HG03575 (cell line): ENCODE data around the gene VSTM4.

Experiments used
- ATAC-seq: cut with Tn5 transposase; IDR thresholded peaks from one replicate; pipeline ENCODE4 v1.9.1; 2021; ENCODE audit not compliant: unreplicated experiment, insufficient number of reproducible peaks, low FRiP score; ENCODE audit errors: extremely low read depth

The VSTM4 gene

GRCh38 chr10:49104323-49104722 is 11.0 kb downstream of the VSTM4 start:
- ATAC-seq = no peak

- no peak for ATAC-seq
Measured at GRCh38 chr10:49103761-49104160, 11.6 kb downstream of the VSTM4 start.

GRCh38 chr10:49099046-49099445 is 16.3 kb downstream of the VSTM4 start:
- no peak for ATAC-seq

GRCh38 chr10:49096890-49097445 is 18.4 kb downstream of the VSTM4 start:
- ATAC-seq = no peak

- no peak for ATAC-seq
Measured at GRCh38 chr10:49094646-49095045, 20.7 kb downstream of the VSTM4 start.

- no peak for ATAC-seq
Measured at GRCh38 chr10:49093922-49094321, 21.4 kb downstream of the VSTM4 start.

- ATAC-seq = no peak
Measured at GRCh38 chr10:49092477-49092876, 22.8 kb downstream of the VSTM4 start.

GRCh38 chr10:49091450-49092210 is 23.7 kb downstream of the VSTM4 start:
- no peak for ATAC-seq

- no peak for ATAC-seq
Measured at GRCh38 chr10:49090696-49091380, 24.5 kb downstream of the VSTM4 start.

- no peak for ATAC-seq
Measured at GRCh38 chr10:49090189-49090575, 25.1 kb downstream of the VSTM4 start.

GRCh38 chr10:49089557-49090188 is 25.6 kb downstream of the VSTM4 start:
- ATAC-seq = no peak

GRCh38 chr10:49089152-49089551 is 26.2 kb downstream of the VSTM4 start:
- no peak for ATAC-seq

GRCh38 chr10:49086889-49087288 is 28.4 kb downstream of the VSTM4 start:
- ATAC-seq = no peak

- no peak for ATAC-seq
Measured at GRCh38 chr10:49083261-49083660, 32.1 kb downstream of the VSTM4 start.

GRCh38 chr10:49082766-49083165 is 32.6 kb downstream of the VSTM4 start:
- ATAC-seq = no peak

- no peak for ATAC-seq
Measured at GRCh38 chr10:49081547-49082275, 33.6 kb downstream of the VSTM4 start.

GRCh38 chr10:49080965-49081364 is 34.4 kb downstream of the VSTM4 start:
- no peak for ATAC-seq

- no peak for ATAC-seq
Measured at GRCh38 chr10:49080071-49080470, 35.3 kb downstream of the VSTM4 start.

- no peak for ATAC-seq
Measured at GRCh38 chr10:49079499-49079898, 35.8 kb downstream of the VSTM4 start.
